HL-60 (cell line): ENCODE measurements around the gene IL1B.

ENCODE experiments used
- CTCF ChIP-seq: IDR thresholded peaks from one replicate; pipeline ENCODE4 v1.5.1; 2011; ENCODE audit warnings: low read length, control low read depth, inconsistent platforms; ENCODE audit not compliant: insufficient read depth
- GABPA ChIP-seq: IDR thresholded peaks from 2 replicates; pipeline ENCODE4 v1.6.1; 2012; ENCODE audit warnings: low read depth
- POLR2AphosphoS5 ChIP-seq: IDR thresholded peaks from 2 replicates; pipeline ENCODE4 v1.6.1; 2012; ENCODE audit warnings: low read depth
- REST ChIP-seq: IDR thresholded peaks from 2 replicates; pipeline ENCODE4 v1.6.1; 2012; ENCODE audit warnings: low read depth; ENCODE audit not compliant: insufficient replicate concordance
- SPI1 ChIP-seq: IDR thresholded peaks from 2 replicates; pipeline ENCODE4 v1.6.1; 2012; ENCODE audit warnings: low read depth, mild to moderate bottlenecking, borderline replicate concordance

GRCh38 chr2:112824694-112825085 is 11.9 kb downstream of the IL1B start:
- TF ChIP-seq CTCF (no peak), GABPA (no peak), SPI1 (no peak), POLR2AphosphoS5 (no peak), REST (no peak)
